Activated naive CD4-positive, alpha-beta T cell treated with anti-CD3 and anti-CD28 coated beads, Interleukin-2, amount 50 U/mL, for 72 hours (primary cell): Measurements from ENCODE around the gene PHKG2. TPM values are rescaled to one million over a fixed set of nuclear protein-coding genes. Genes with fewer than 3 reads are reported as not detected.
A peak's percentile ranks its signal among the peaks of the same experiment; 100 is the strongest.
"Not testable (repeated sequence)": the region's sequence is repeated elsewhere in the genome, so short reads cannot be mapped to it uniquely, and the experiment has no call there.

Experiments
- ATAC-seq, 2 donors: fragments of 150-1000 bp; cut with Tn5 transposase; 2 replicates each; pipeline ENCODE4 v1.10.0; 2021; ENCODE audit warnings: mild to moderate bottlenecking in 2 of 2, moderate library complexity in 2 of 2
- DNase-seq, 2 donors: peaks; one replicate each; pipeline ENCODE4 v3.0.0; 2021 to 2022; ENCODE audit warnings: low spot score in 2 of 2
- H3K27ac Mint-ChIP-seq, 2 donors: one replicate each; pipeline ENCODE4 v1.8.0; 2022; ENCODE audit warnings: mild to moderate bottlenecking in 2 of 2, mixed read lengths in 2 of 2
- H3K36me3 Mint-ChIP-seq, 2 donors: one replicate each; pipeline ENCODE4 v1.8.0; 2022; ENCODE audit warnings: mixed read lengths in 2 of 2
- H3K9me3 Mint-ChIP-seq, 2 donors: one replicate each; pipeline ENCODE4 v1.8.0; 2022; ENCODE audit warnings: mixed read lengths in 2 of 2
- total RNA-seq, 2 donors: library from RNA; stranded (reverse); gene quantifications; one replicate each; pipeline ENCODE4 v1.2.3, GENCODE V29; 2022

The PHKG2 gene
- total RNA-seq = 10 to 100 TPM; 32.9 to 61.9 TPM

- ATAC-seq (peak; percentile 98 to 99), DNase-seq (peak; percentile 98 to 99)
- Mint-ChIP-seq H3K36me3 (peaks cover 15 to 19% of the 10 kb centered on the region in 2 donors), H3K27ac (peak within 1 kb of the TSS; percentile 87 to 98), H3K9me3 (no peaks in the 10 kb centered on the region)
Measured at GRCh38 chr16:30747799-30748633, at the start of gene PHKG2. TSS of gene PHKG2 (plus strand) at chr16:30748425. CDS start at chr16:30748821, 396 bp downstream.

DNA sequence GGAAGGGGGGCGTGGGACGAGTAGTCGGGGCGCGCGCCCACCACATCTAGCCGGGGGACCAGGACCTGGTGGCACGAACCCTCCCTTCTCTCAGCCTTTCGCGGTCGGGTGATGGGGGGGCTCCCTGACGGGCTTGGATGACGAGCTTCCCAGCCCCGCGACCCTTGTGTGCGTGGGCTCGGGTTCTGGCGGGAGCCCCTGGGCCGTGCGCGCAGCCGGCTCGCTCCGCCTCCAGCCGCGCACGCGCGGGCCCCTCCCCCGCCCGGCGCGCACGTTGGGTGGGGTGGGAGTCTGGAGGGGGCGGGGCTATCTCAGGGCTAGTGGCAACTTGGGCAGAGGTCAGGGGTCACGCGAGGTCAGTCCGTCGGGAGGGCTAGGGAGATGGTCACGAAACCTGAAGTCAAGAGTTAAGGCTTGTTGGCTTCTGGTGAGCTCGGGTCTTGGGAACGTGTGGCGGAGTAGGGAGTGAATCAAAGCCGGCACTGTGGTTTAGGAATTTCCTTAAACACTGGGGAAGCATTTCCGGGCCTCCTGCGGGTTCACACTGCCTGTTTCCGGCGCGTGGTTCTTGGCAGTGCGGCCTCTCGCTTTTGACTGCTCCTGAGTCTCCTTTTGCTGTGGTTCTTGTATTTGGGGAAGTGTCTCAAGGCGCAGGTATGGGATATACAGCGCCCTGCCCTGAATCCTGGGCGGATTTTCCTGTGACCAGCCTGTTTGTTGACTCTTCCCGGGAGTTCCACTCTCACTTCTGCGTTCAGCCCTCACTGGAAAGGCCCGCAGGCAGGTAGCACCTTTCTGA, 49.2 kb upstream of the PHKG2 start, which contains the start of gene SRCAP:
TSS of gene SRCAP (plus strand) at position 356 of the 799 bp plus-strand sequence. CDS start 1,654 bp downstream, outside the sequence.
- Mint-ChIP-seq H3K36me3 (peaks cover 19 to 30% of the 10 kb centered on the region in 2 donors), H3K27ac (peak within 1 kb of the TSS; percentile 93 to 100), H3K9me3 (no peaks in the 10 kb centered on the region)
- ATAC-seq = peak; percentile 41 to 58
- peak; percentile 91 to 94 for DNase-seq

- H3K36me3 Mint-ChIP-seq = peaks cover 19 to 32% of the 10 kb centered on the region in 2 donors
- peak overlapping the region; percentile 93 to 99 for H3K27ac Mint-ChIP-seq
Measured at GRCh38 chr16:30699615-30700099, 48.6 kb upstream of the PHKG2 start.

DNA sequence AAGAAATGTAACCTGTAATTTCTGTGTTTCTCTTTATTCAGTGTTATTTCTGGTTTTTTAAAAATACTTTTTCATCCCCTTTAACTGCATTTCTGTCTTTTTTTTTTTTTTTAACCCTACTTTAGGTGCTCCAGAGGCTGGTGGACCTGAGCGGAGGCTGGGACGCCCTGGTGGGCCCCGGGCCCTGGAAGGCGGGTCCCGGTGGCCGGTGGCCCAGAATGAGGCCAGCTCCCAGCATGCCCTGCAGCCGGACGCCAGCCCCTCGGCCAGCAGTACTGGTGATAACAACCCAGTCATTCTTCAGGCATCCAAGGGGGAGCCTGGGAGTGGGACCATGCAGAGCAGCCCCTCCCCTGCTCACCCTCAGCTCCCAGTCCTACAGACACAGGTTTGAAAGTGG, 47.7 kb upstream of the PHKG2 start:
- no peaks in the 10 kb centered on the region for H3K9me3 Mint-ChIP-seq
- peaks cover 19 to 32% of the 10 kb centered on the region in 2 donors for H3K36me3 Mint-ChIP-seq
- peak overlapping the region; percentile 65 to 93 for H3K27ac Mint-ChIP-seq
- ATAC-seq = no peak
- DNase-seq = no peak

More at GRCh38 chr16:30699615-30700099, 48.6 kb upstream of the PHKG2 start:
- DNase-seq (no peak), ATAC-seq (no peak)
- no peaks in the 10 kb centered on the region for H3K9me3 Mint-ChIP-seq

- H3K9me3 Mint-ChIP-seq = no peaks in the 10 kb centered on the region
- no peak for ATAC-seq
- peaks cover 19 to 32% of the 10 kb centered on the region in 2 donors for H3K36me3 Mint-ChIP-seq
- DNase-seq = no peak
- peak overlapping the region in 1 of 2 donors; percentile 65 for H3K27ac Mint-ChIP-seq
Measured at GRCh38 chr16:30700971-30701370, 47.3 kb upstream of the PHKG2 start.

DNA sequence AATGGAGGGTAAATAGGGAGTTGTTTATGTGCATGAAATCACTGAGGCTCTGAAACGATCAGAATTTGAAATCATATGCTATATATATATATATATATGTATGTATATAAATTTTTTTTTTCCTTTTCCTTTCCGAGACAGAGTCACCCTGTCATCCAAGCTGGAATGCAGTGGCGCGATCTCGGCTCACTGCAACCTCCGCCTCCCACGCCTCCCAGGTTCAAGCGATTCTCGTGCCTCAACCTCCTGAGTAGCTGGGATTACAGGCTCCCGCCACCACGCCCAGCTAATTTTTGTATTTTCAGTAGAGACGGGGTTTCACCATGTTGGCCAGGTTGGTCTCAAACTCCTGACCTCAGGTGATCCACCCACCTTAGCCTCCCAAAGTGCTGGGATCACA, 45.2 kb upstream of the PHKG2 start:
- DNase-seq, ATAC-seq, H3K27ac Mint-ChIP-seq, H3K9me3 Mint-ChIP-seq: not testable (repeated sequence)
- H3K36me3 Mint-ChIP-seq = peaks cover 21 to 39% of the 10 kb centered on the region in 2 donors

- no peak for DNase-seq
- H3K36me3 Mint-ChIP-seq = peaks cover 19 to 38% of the 10 kb centered on the region in 2 donors
- no peaks in the 10 kb centered on the region for H3K9me3 Mint-ChIP-seq
- ATAC-seq = no peak
- no peak overlapping the region for H3K27ac Mint-ChIP-seq
Measured at GRCh38 chr16:30703971-30704370, 44.3 kb upstream of the PHKG2 start.

DNA sequence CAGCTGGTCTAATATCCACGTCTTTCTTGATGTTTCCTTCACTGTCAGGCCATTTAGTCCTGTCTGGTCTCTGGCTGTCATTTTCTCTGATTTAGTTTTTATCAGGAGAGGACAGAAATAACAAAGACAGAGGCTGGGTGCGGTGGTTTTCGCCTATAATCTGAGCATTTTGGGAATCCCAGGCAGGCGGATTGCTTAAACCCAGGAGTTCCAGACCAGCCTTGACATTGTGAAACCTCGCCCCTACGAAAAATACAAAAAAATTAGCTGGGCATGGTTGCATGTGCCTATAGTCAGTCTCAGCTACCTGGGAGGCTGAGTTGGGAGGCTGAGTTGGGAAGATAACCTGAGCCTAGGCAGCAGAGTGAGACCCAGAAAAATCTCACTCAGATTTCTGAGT, 42.2 kb upstream of the PHKG2 start:
- no peaks in the 10 kb centered on the region for H3K9me3 Mint-ChIP-seq
- ATAC-seq (no peak), DNase-seq (no peak)
- no peak overlapping the region for H3K27ac Mint-ChIP-seq
- H3K36me3 Mint-ChIP-seq = peaks cover 27 to 36% of the 10 kb centered on the region in 2 donors

DNA sequence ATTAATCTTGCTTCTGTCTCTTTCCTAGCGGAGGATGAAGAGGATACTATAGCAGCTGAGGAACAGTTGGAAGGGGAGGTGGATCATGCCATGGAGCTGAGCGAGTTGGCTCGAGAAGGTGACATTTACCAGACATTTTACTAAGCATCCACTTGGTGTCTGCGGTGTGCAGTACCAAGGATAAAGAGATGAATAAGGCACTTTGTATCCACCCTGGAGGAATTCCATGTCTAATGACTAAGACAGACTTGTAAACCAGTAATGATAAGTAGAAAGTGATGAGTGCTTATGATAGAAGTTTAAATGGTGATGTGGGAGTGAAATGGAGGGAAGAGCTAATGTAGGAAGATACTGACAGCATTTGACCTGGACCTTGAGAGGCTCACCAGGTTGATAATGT, 37.3 kb upstream of the PHKG2 start:
- ATAC-seq = no peak
- H3K27ac Mint-ChIP-seq = peak overlapping the region in 1 of 2 donors; percentile 80

DNA sequence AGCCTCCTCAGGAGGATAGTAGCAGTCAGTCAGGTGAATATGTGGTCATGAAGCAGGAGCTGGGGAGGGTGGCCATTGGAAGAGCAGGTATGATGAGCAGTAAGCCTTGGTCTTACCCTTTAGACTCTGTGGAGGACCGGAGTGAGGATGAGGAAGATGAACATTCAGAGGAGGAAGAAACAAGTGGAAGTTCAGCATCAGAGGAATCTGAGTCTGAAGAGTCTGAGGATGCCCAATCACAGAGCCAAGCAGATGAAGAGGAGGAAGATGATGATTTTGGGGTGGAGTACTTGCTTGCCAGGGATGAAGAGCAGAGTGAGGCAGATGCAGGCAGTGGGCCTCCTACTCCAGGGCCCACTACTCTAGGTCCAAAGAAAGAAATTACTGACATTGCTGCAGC, 36.5 kb upstream of the PHKG2 start:
- H3K36me3 Mint-ChIP-seq = peaks cover 67 to 68% of the 10 kb centered on the region in 2 donors
- no peak for ATAC-seq
- H3K9me3 Mint-ChIP-seq = no peaks in the 10 kb centered on the region
- DNase-seq = no peak
- H3K27ac Mint-ChIP-seq = peak overlapping the region in 1 of 2 donors; percentile 57

More for the DNA sequence above, 37.3 kb upstream of the PHKG2 start:
- Mint-ChIP-seq H3K36me3 (peaks cover 60 to 62% of the 10 kb centered on the region in 2 donors), H3K9me3 (no peaks in the 10 kb centered on the region)
- DNase-seq = no peak

DNA sequence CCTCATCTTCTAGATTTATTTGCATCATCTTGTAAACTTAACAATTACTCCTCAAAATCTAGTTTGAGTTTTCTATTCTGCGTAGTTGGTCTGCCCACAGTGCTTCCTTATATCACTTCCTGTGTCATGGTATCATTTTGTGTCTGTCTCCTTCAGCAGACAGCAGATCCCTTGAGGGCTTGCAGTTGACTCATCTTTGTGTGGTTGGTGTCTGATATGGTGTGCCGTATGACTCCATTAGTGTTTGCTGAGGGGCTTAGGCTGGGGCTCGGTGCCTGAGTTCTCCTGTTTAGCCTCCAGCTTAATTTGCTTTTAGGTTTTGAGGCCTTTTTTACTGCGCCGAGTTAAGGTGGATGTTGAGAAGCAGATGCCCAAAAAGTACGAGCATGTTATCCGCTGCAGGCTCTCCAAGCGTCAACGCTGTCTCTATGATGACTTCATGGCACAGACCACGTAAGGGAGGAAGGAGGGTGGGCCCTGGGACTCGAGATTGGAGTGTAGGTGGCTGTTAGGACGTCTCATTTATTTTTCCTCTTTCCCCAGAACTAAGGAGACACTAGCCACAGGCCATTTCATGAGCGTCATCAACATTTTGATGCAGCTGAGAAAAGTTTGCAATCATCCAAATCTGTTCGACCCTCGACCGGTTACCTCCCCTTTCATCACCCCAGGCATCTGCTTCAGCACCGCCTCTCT, 32.3 kb upstream of the PHKG2 start:
- H3K27ac Mint-ChIP-seq = peak overlapping the region; percentile 31 to 79
- ATAC-seq (peak; percentile 98 to 99), DNase-seq (peak in 1 of 2 donors; percentile 49)
- peaks cover 48 to 54% of the 10 kb centered on the region in 2 donors for H3K36me3 Mint-ChIP-seq
- no peaks in the 10 kb centered on the region for H3K9me3 Mint-ChIP-seq

- H3K36me3 Mint-ChIP-seq = peaks cover 36 to 42% of the 10 kb centered on the region in 2 donors
- H3K9me3 Mint-ChIP-seq = no peaks in the 10 kb centered on the region
- H3K27ac Mint-ChIP-seq = peak overlapping the region in 1 of 2 donors; percentile 85
- DNase-seq (no peak), ATAC-seq (no peak)
Measured at GRCh38 chr16:30720086-30720485, 28.1 kb upstream of the PHKG2 start.

- H3K9me3 Mint-ChIP-seq = no peaks in the 10 kb centered on the region
- H3K27ac Mint-ChIP-seq = peak overlapping the region in 1 of 2 donors; percentile 12
- peaks cover 33 to 41% of the 10 kb centered on the region in 2 donors for H3K36me3 Mint-ChIP-seq
- DNase-seq = no peak
- no peak for ATAC-seq
Measured at GRCh38 chr16:30720694-30721093, 27.5 kb upstream of the PHKG2 start.

DNA sequence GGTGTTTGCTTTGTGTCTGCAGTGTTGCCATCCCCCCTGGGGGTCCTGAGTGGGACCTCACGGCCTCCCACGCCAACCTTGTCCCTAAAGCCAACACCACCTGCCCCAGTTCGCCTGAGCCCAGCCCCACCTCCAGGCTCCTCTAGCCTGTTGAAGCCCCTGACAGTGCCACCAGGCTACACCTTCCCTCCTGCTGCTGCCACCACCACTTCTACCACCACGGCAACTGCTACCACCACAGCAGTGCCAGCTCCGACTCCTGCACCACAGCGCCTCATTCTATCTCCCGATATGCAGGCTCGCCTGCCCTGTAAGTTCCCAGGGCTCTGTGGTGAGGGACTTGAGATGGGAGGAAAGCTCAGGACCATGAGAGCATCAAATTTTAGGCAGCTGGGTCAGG, 27.1 kb upstream of the PHKG2 start:
- no peak for ATAC-seq
- Mint-ChIP-seq H3K36me3 (peaks cover 28 to 41% of the 10 kb centered on the region in 2 donors), H3K9me3 (no peaks in the 10 kb centered on the region), H3K27ac (peak overlapping the region in 1 of 2 donors; percentile 12)
- no peak for DNase-seq

DNA sequence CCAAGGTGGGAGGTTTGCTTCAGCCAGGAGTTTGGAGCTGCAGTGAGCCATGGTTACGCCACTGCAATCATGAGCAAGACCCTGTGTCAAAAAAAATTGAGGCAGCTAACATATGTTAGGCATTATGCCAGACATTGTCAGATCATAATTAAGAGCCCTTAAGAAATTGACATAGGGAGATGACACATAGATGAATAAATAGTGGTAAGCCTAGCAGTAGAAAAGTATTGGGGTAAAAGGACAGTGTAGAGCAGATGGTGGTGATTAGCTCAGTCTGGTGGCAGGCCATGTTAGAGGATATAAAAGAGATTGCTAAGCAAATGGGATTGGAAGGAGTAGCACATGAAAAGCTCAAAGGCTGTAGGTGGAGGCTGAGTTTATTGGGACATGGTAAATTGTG, 26.6 kb upstream of the PHKG2 start:
- Mint-ChIP-seq H3K9me3 (no peaks in the 10 kb centered on the region), H3K36me3 (peaks cover 24 to 39% of the 10 kb centered on the region in 2 donors), H3K27ac (peak overlapping the region; percentile 8 to 12)
- DNase-seq = no peak
- no peak for ATAC-seq

GRCh38 chr16:30722443-30722842, 25.8 kb upstream of the PHKG2 start:
- no peaks in the 10 kb centered on the region for H3K9me3 Mint-ChIP-seq
- H3K36me3 Mint-ChIP-seq = peaks cover 17 to 33% of the 10 kb centered on the region in 2 donors
- ATAC-seq (no peak), DNase-seq (no peak)
- peak overlapping the region; percentile 45 to 83 for H3K27ac Mint-ChIP-seq
